Neural crest cell (in vitro differentiated cells): Measurements from ENCODE around the gene CSDE1. TPM values are rescaled to one million over a fixed set of nuclear protein-coding genes. Genes with fewer than 3 reads are reported as not detected.

Experiments
- DNase-seq: peaks from one replicate; pipeline ENCODE4 v3.0.0; 2021; ENCODE audit warnings: low read depth, mixed read lengths, low spot score
- H3K27ac Mint-ChIP-seq: one replicate; pipeline ENCODE4 v1.8.0; 2021; ENCODE audit warnings: mild to moderate bottlenecking, mixed read lengths; ENCODE audit not compliant: unreplicated experiment
- H3K27me3 Mint-ChIP-seq: 2 replicates; pipeline ENCODE4 v1.8.0; 2021; ENCODE audit warnings: low read depth, mild to moderate bottlenecking, mixed read lengths
- H3K36me3 Mint-ChIP-seq: 2 replicates; pipeline ENCODE4 v1.8.0; 2021; ENCODE audit warnings: low read depth, mild to moderate bottlenecking, mixed read lengths
- H3K4me1 Mint-ChIP-seq: 2 replicates; pipeline ENCODE4 v1.8.0; 2021; ENCODE audit warnings: mixed read lengths
- H3K4me3 Mint-ChIP-seq: one replicate; pipeline ENCODE4 v1.8.0; 2021; ENCODE audit warnings: mild to moderate bottlenecking, mixed read lengths
- H3K9me3 Mint-ChIP-seq: 2 replicates; pipeline ENCODE4 v1.8.0; 2021; ENCODE audit warnings: mixed read lengths
- total RNA-seq: library from RNA; stranded (reverse); gene quantifications from 2 replicates; pipeline ENCODE4 v1.2.1, GENCODE V29; 2021
- TF ChIP-seq, protein P1 (sequence below): fragments of 200-600 bp; sonication (generic); conservative IDR thresholded peaks from 2 replicates; pipeline ENCODE4 v1.5.0; 2021; ENCODE audit warnings: antibody characterized with exemption, mild to moderate bottlenecking

The CSDE1 gene
- total RNA-seq, 1 donor from 2014 or later, result 659 TPM

DNA sequence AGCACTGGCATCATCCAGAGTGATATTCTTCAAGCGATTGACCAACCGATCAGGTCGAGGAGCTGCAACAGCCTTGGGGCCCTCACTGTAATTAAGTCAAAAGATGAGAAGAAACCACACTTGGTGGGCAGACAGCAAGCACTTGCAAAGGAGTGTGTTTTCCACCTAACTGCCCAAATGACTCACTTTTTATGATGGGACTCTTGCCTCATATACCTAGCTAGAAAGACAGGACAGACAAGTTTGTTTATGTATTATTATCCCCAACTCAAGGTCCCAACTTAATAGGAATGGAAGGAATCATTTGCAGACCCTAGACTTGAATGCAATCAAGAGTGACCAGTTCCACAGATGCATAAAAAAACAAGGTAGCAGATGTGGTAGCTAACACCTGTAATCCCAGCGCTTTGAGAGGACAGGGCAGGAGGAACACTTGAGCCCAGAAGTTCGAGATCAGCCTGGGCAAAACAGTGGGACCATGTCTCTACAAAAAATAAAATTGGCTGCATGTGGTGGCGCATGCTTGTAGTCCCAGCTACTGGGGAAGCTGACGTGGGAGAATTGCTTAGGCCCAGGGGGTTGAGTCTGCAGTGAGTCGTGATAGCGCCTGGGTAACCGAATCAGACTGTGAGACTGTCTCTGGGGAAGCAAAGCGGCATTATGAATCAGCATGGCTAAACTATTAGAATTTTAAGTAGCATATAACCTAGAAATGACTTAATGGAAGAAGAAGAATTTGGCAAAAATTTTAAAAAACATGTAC lies 38.9 kb downstream of the CSDE1 start:
- TF ChIP-seq, protein P1, sequence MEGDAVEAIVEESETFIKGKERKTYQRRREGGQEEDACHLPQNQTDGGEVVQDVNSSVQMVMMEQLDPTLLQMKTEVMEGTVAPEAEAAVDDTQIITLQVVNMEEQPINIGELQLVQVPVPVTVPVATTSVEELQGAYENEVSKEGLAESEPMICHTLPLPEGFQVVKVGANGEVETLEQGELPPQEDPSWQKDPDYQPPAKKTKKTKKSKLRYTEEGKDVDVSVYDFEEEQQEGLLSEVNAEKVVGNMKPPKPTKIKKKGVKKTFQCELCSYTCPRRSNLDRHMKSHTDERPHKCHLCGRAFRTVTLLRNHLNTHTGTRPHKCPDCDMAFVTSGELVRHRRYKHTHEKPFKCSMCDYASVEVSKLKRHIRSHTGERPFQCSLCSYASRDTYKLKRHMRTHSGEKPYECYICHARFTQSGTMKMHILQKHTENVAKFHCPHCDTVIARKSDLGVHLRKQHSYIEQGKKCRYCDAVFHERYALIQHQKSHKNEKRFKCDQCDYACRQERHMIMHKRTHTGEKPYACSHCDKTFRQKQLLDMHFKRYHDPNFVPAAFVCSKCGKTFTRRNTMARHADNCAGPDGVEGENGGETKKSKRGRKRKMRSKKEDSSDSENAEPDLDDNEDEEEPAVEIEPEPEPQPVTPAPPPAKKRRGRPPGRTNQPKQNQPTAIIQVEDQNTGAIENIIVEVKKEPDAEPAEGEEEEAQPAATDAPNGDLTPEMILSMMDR, result no peak
- H3K4me1 Mint-ChIP-seq, result peaks cover 19% of the 10 kb centered on the region
- H3K27ac Mint-ChIP-seq, result no peak overlapping the region
- H3K4me3 Mint-ChIP-seq, result peak overlapping the region; percentile 51
- H3K36me3 Mint-ChIP-seq, result peaks cover 29% of the 10 kb centered on the region
- no peaks in the 10 kb centered on the region for H3K9me3 Mint-ChIP-seq
- no peaks in the 10 kb centered on the region for H3K27me3 Mint-ChIP-seq
- no peak for DNase-seq

DNA sequence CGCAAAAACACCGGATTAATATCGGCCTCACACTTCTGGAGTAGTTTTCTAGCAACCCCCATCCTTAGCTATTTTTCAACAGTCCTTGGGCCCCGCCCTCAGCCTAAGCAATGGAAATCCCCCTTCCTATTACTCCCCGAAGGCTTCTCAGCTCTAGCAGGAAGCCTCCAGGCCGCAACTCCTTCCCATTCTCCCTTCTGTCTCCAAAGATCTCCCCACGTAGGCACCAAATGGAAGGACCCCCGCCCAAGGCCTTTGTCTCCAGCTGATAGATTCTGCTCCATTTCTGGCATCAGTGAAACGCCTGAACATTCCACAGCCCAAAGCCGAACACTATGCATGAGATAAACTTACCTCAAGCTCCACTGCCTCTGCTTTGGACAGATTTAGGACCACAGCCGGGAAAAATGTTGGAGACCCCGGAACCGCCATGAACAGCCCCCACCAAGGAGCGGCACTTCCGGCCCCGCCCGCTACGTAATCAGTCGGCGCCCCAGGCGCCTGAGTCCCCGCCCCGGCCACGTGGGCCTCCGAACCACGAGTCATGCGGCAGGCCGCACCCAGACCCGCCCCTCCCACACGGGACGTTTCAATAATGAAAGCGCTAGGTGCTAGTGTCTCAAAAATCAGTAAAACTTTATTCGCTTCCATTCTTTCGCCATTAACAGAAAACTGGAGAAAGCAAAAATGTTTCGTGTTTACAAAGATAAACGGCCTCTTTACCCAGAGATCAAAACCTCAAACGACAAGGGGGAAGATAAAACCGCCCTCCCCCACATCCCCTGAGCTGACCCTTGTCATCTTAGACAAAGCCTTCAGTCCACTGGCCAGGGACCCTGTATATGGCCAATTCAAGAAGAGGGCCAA lies 41.2 kb downstream of the CSDE1 start, which contains the start of gene NRAS:
NRAS (minus strand) TSS at position 468 of the 867 bp plus-strand sequence. CDS start 611 bp downstream, outside the sequence.
- Mint-ChIP-seq H3K27ac (peak within 1 kb of the TSS; percentile 98), H3K36me3 (peaks cover 27% of the 10 kb centered on the region), H3K4me1 (peaks cover 19% of the 10 kb centered on the region), H3K9me3 (no peaks in the 10 kb centered on the region), H3K27me3 (no peaks in the 10 kb centered on the region), H3K4me3 (peak within 1 kb of the TSS; percentile 97)
- TF ChIP-seq, protein P1, result no peak
- peak; percentile 94 for DNase-seq

DNA sequence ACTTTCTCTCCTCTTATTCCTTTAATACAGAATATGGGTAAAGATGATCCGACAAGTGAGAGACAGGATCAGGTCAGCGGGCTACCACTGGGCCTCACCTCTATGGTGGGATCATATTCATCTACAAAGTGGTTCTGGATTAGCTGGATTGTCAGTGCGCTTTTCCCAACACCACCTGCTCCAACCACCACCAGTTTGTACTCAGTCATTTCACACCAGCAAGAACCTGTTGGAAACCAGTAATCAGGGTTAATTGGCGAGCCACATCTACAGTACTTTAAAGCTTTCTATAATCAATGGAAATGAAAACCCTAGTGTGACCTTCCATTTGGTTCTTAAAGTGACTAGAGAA lies 41.9 kb downstream of the CSDE1 start:
- TF ChIP-seq, protein P1, result no peak
- Mint-ChIP-seq H3K4me1 (peaks cover 19% of the 10 kb centered on the region), H3K36me3 (peaks cover 27% of the 10 kb centered on the region), H3K27ac (peak overlapping the region; percentile 98), H3K27me3 (no peaks in the 10 kb centered on the region), H3K9me3 (no peaks in the 10 kb centered on the region), H3K4me3 (peak overlapping the region; percentile 97)
- no peak for DNase-seq

DNA sequence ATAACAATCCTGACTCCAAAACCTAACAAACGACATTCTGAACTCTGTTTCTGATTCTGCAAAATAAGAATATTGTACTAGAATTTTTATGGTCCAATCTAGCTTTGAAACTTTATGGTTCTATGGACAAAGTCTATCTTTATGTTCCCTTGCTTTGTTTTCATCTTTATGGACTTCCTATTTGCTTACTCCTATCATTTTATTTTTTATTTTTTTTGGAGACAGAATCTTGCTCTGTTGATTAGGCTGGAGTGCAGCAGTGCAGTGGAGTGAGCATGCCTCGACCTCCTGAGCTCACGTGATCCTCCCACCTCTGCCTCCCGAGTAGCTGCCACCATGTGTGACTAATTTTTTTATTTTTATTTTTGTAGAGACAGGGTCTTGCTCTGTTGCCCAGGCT lies 44.8 kb downstream of the CSDE1 start:
- DNase-seq, result no peak
- Mint-ChIP-seq H3K36me3 (peaks cover 13% of the 10 kb centered on the region), H3K27me3 (no peaks in the 10 kb centered on the region), H3K4me1 (peaks cover 19% of the 10 kb centered on the region), H3K9me3 (no peaks in the 10 kb centered on the region), H3K4me3 (no peak overlapping the region), H3K27ac (no peak overlapping the region)
- TF ChIP-seq, protein P1, result no peak

DNA sequence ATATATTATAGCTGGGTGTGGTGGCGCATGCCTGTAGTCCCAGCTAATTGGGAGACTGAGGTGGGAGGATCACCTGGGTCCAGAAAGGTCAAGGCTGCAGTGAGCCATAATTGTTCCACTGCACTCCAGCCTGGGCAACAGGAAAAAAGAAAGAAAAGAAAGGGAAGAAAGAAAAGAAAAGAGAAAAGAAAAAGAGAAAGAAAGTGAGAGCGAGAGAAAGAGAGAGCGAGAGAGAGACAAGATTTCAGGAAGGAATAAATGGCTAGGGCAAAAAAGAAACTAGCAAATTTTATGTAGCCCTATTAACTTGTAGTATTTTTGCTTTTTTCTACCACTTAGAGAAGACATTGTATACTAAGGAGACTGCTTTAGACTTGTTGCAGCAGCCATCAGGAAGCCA lies 47.4 kb downstream of the CSDE1 start:
- TF ChIP-seq, protein P1, result no peak
- H3K4me3 Mint-ChIP-seq, result peak overlapping the region; percentile 53
- no peaks in the 10 kb centered on the region for H3K9me3 Mint-ChIP-seq
- no peak overlapping the region for H3K27ac Mint-ChIP-seq
- H3K27me3 Mint-ChIP-seq, result no peaks in the 10 kb centered on the region
- H3K4me1 Mint-ChIP-seq, result no peaks in the 10 kb centered on the region
- DNase-seq, result no peak
- H3K36me3 Mint-ChIP-seq, result peaks cover 16% of the 10 kb centered on the region
